GM12878 (cell line): ENCODE results near the gene SCYGR6. TPM values are rescaled to one million over a fixed set of nuclear protein-coding genes. Genes with fewer than 3 reads are reported as not detected.

Source experiments
- ATAC-seq: fragments of 200-7000 bp; cut with Tn5 transposase; 3 replicates; pipeline ENCODE4 v1.9.1; 2020; ENCODE audit warnings: mild to moderate bottlenecking, moderate library complexity
- BruUV-seq: library from RNA; stranded (reverse); fragments of 400-500 nt; replicated peaks from 2 replicates; lab custom pipeline; 2021; lab: Mats Ljungman, UMichigan
- CTCF ChIA-PET: fragments of 300-600 bp; sonication (Branson Sonifier 250); formaldehyde crosslinking; extraction: SDS; loops from one replicate; lab custom pipeline; 2021; ENCODE audit warnings: inconsistent platforms; lab: Yijun Ruan, JAX
- POLR2A ChIA-PET: fragments of 350-600 bp; formaldehyde crosslinking; extraction: SDS; loops from one replicate; lab custom pipeline; 2021; ENCODE audit warnings: inconsistent platforms; lab: Charles Lee
- RAD21 ChIA-PET: fragments of 300-600 bp; sonication (Branson Sonifier 250); formaldehyde crosslinking; loops from one replicate; lab custom pipeline; 2023; ENCODE audit warnings: antibody characterized with exemption; ENCODE audit not compliant: unreplicated experiment; lab: Charles Lee
- SMC1A ChIA-PET: fragments of 300-600 bp; sonication (Branson Sonifier 250); formaldehyde crosslinking; loops from one replicate; lab custom pipeline; 2023; ENCODE audit not compliant: unreplicated experiment, uncharacterized antibody; lab: Charles Lee
- DNase-seq: peaks from one replicate; pipeline ENCODE4 v3.0.0-alpha.2; 2011; ENCODE audit warnings: low read depth, low spot score
- FAIRE-seq: peaks from 3 replicates; lab custom pipeline; 2011; peaks lifted over from hg19 to GRCh38; lab: Jason Lieb, UNC
- H2AFZ ChIP-seq: 2 replicates; pipeline ENCODE4 v1.6.0; 2011; ENCODE audit warnings: low read depth, low read length, control low read depth; ENCODE audit not compliant: control insufficient read depth
- H3K27ac ChIP-seq: 2 replicates; pipeline ENCODE4 v1.5.1; 2011; ENCODE audit warnings: control low read depth; ENCODE audit not compliant: control insufficient read depth, insufficient read depth
- H3K27me3 ChIP-seq, 2 experiments: replicated peaks in 1 of 2; 2 replicates each; pipeline versions ENCODE4 v1.6.0 to v1.6.1; 2011; ENCODE audit warnings: low read length in 1 of 2; ENCODE audit not compliant: control insufficient read depth in 2 of 2, insufficient read depth in 2 of 2
- H3K36me3 ChIP-seq, 2 experiments: 2 replicates each; pipeline ENCODE4 v1.5.1; 2011; ENCODE audit warnings: low read length in 1 of 2; ENCODE audit not compliant: control insufficient read depth in 2 of 2, insufficient read depth in 2 of 2
- H3K4me1 ChIP-seq: 2 replicates; pipeline ENCODE4 v1.6.1; 2011; ENCODE audit warnings: mild to moderate bottlenecking, low read length, moderate library complexity, mixed read lengths; ENCODE audit not compliant: control insufficient read depth, insufficient read depth
- H3K4me2 ChIP-seq: 2 replicates; pipeline ENCODE4 v1.6.0; 2011; ENCODE audit warnings: control low read depth; ENCODE audit not compliant: control insufficient read depth, insufficient read depth
- H3K4me3 ChIP-seq: fragments of 200-600 bp; sonication (generic); 2 replicates; pipeline ENCODE4 v1.5.1; 2016
- H3K79me2 ChIP-seq: 2 replicates; pipeline ENCODE4 v1.6.0; 2011; ENCODE audit warnings: low read length; ENCODE audit not compliant: control insufficient read depth, insufficient read depth
- H3K9ac ChIP-seq: 2 replicates; pipeline ENCODE4 v1.8.0; 2011; ENCODE audit warnings: low read length, control low read depth, mixed read lengths; ENCODE audit not compliant: control insufficient read depth, insufficient read depth
- H3K9me3 ChIP-seq: replicated peaks from 3 replicates; pipeline ENCODE4 v1.5.1; 2011; ENCODE audit warnings: mild to moderate bottlenecking, low read length; ENCODE audit not compliant: control insufficient read depth, insufficient read depth
- H4K20me1 ChIP-seq: 2 replicates; pipeline ENCODE4 v1.6.0; 2011; ENCODE audit not compliant: control insufficient read depth, insufficient read depth
- BCL3 ChIP-seq: IDR thresholded peaks from 2 replicates; pipeline ENCODE4 v1.6.1; 2011; ENCODE audit warnings: borderline replicate concordance, low read depth, mild to moderate bottlenecking, moderate library complexity, low read length; ENCODE audit not compliant: insufficient read depth, poor library complexity, severe bottlenecking
- CUX1 ChIP-seq: IDR thresholded peaks from 2 replicates; pipeline ENCODE4 v1.6.1; 2012; ENCODE audit warnings: improper control_type of control experiment, low read depth, low read length; ENCODE audit not compliant: insufficient replicate concordance
- GABPA ChIP-seq: IDR thresholded peaks from 2 replicates; pipeline ENCODE4 v1.6.1; 2014; ENCODE audit warnings: antibody characterized with exemption, low read depth, mild to moderate bottlenecking, inconsistent platforms
- MXI1 ChIP-seq: fragments of 150-350 bp; IDR thresholded peaks from 2 replicates; pipeline ENCODE4 v1.6.1; 2011; ENCODE audit warnings: low read depth, mild to moderate bottlenecking, inconsistent platforms, low read length, improper control_type of control experiment
- MYB ChIP-seq: fragments of 150-350 bp; IDR thresholded peaks from 2 replicates; pipeline ENCODE4 v1.6.1; 2014; ENCODE audit warnings: mild to moderate bottlenecking, low read depth, low read length, borderline replicate concordance
- NBN ChIP-seq: fragments of 450-650 bp; IDR thresholded peaks from 2 replicates; pipeline ENCODE4 v1.6.1; 2016
- TBL1XR1 ChIP-seq: IDR thresholded peaks from 2 replicates; pipeline ENCODE4 v1.6.1; 2012; ENCODE audit warnings: low read depth, low read length, improper control_type of control experiment
- TCF7 ChIP-seq: IDR thresholded peaks from 2 replicates; pipeline ENCODE4 v1.6.1; 2014; ENCODE audit warnings: antibody characterized with exemption, borderline replicate concordance
- ZBTB4 ChIP-seq: fragments of 450-650 bp; formaldehyde crosslinking; IDR thresholded peaks from 2 replicates; pipeline ENCODE4 v1.4.0; 2022; ENCODE audit warnings: mild to moderate bottlenecking, moderate library complexity
- whole genome bisulfite sequencing: methylation state at CpG from one replicate; pipeline ENCODE4 v1.1.6; 2016; ENCODE audit warnings: low lambda C conversion rate; ENCODE audit not compliant: insufficient replicate concordance, insufficient coverage; ENCODE audit errors: missing lambda C conversion rate; 5-methylcytosine and 5-hydroxymethylcytosine counted together
- in situ Hi-C: fragments of 300-500 bp; cut with MboI; formaldehyde crosslinking; loops from 9 replicates; pipeline ENCODE4 v1.14.3; 2018; ENCODE audit warnings: mixed read lengths
- intact Hi-C: fragments of 100-400 bp; cut with micrococcal nuclease; formaldehyde crosslinking; loops from one replicate; pipeline ENCODE4 v1.14.2; 2022; ENCODE audit not compliant: unreplicated experiment
- polyA plus RNA-seq, 11 experiments: library from polyadenylated mRNA; depleted of rRNA in 4 of 11; unstranded in 6 of 11; stranded (reverse) in 5 of 11; fragments of >200 nt; fragmentation: Nextera tagmentation in 4 of 11; fragmentation: Illumina TruSeq in 1 of 11; extraction: Ambion mirVana in 4 of 11; extraction: Trizol in 1 of 11; gene quantifications; 1 replicate in 1 of 11; 2 replicates in 10 of 11; pipeline versions ENCODE4 v1.2.1 to v1.2.3, GENCODE V29; 2011 to 2016; ENCODE audit warnings: inconsistent platforms in 2 of 11, missing spikeins in 2 of 11, low read depth in 1 of 11
- total RNA-seq, 4 experiments: library from RNA; depleted of rRNA in 3 of 4; stranded (reverse); fragments of >200 nt in 3 of 4; fragmentation: Illumina TruSeq in 1 of 4; extraction: Trizol in 1 of 4; gene quantifications; 2 replicates each; pipeline versions ENCODE4 v1.2.1 to v1.2.3, GENCODE V29; 2013 to 2021

SCYGR6 gene
- total and polyA plus RNA-seq, 10 of the 15 experiments (the other 5 are each of a cell fraction or from before 2014, with no cell fraction given), result not detected

GRCh38 chr2:227703961-227704360 lies 20.6 kb downstream of the SCYGR6 start (continued):
- TF ChIP-seq CUX1, result no peak
- TF ChIP-seq MXI1, result no peak
- TF ChIP-seq, all 136 proteins: peak for 0

GRCh38 chr2:227703280-227703732 lies 21.3 kb downstream of the SCYGR6 start:
- H3K9me3 ChIP-seq, result no peaks in the 10 kb centered on the region
- H3K79me2 ChIP-seq, result no peaks in the 10 kb centered on the region
- peaks cover 2 to 3% of the 10 kb centered on the region in 2 experiments; a peak in 2 of 4 replicates for H3K27me3 ChIP-seq
- no peak overlapping the region for H3K27ac ChIP-seq
- no peak for ATAC-seq
- in situ Hi-C loops, result no loop called here
- no peaks in the 10 kb centered on the region for H3K36me3 ChIP-seq
- intact Hi-C loops, result no loop called here
- WGBS, result 26% methylated on average over 4 of the region's 4 CpGs
- FAIRE-seq, result no peak
- no TSS peak for BruUV-seq
- ChIA-PET CTCF (interaction anchor here (0.6 to 1.1 kb wide), 3 partner anchors 45 to 1281 kb away, joined by 3 read pairs; no protein-coding TSS in a partner anchor), SMC1A (interaction anchor here (0.6 kb wide), 1 partner anchor 330 kb away, joined by 3 read pairs; no protein-coding TSS in a partner anchor), POLR2A (no interaction called here), RAD21 (no interaction called here)
- H3K4me2 ChIP-seq, result no peak overlapping the region
- no peaks in the 10 kb centered on the region for H3K4me1 ChIP-seq
- DNase-seq, result no peak
- H3K9ac ChIP-seq, result no peak overlapping the region
- H4K20me1 ChIP-seq, result no peaks in the 10 kb centered on the region
- H2AFZ ChIP-seq, result no peak overlapping the region
- H3K4me3 ChIP-seq, result no peak overlapping the region
- TF ChIP-seq MYB, result no peak
- TF ChIP-seq ZBTB4 (CRISPR knock-in tag), result no peak
- TF ChIP-seq GABPA, result no peak
- TF ChIP-seq NBN, result no peak
- TF ChIP-seq TBL1XR1, result no peak
- TF ChIP-seq TCF7, result no peak
- no peak for TF ChIP-seq BCL3
